Gastroesophageal sphincter (tissue), 4 donors: ENCODE data around the gene ANG. TPM values are rescaled to one million over a fixed set of nuclear protein-coding genes. Genes with fewer than 3 reads are reported as not detected.
A peak's percentile ranks its signal among the peaks of the same experiment; 100 is the strongest.

Source experiments
- ATAC-seq: fragments of 150-250 bp; one replicate; pipeline ENCODE4 v1.9.1; 2016; ENCODE audit warnings: mild to moderate bottlenecking, moderate library complexity
- H3K27ac ChIP-seq, 4 donors: fragments of 200-600 bp; sonication (generic) in 3 of 4; 1 replicate in 3 of 4; 2 replicates in 1 of 4; pipeline ENCODE4 v1.5.1; 2016 to 2019
- H3K27me3 ChIP-seq: fragments of 200-600 bp; sonication (generic); one replicate; pipeline ENCODE4 v1.5.1; 2019
- H3K36me3 ChIP-seq, 2 donors: fragments of 200-600 bp; sonication (generic); one replicate each; pipeline ENCODE4 v1.5.1; 2019; ENCODE audit warnings: control low read depth in 1 of 2
- H3K4me1 ChIP-seq, 3 donors: fragments of 200-600 bp; sonication (generic); 1 replicate in 2 of 3; 2 replicates in 1 of 3; pipeline ENCODE4 v1.5.1; 2016 to 2019; ENCODE audit warnings: control low read depth in 2 of 3
- H3K4me3 ChIP-seq, 2 donors: fragments of 200-600 bp; sonication (generic); one replicate each; pipeline ENCODE4 v1.5.1; 2019; ENCODE audit warnings: mild to moderate bottlenecking in 1 of 2, moderate library complexity in 1 of 2
- H3K9me3 ChIP-seq, 3 donors: fragments of 200-600 bp; sonication (generic); one replicate each; pipeline ENCODE4 v1.5.1; 2017 to 2019; ENCODE audit warnings: control low read depth in 2 of 3
- EP300 ChIP-seq: sonication (generic); formaldehyde crosslinking; IDR thresholded peaks from one replicate; pipeline ENCODE4 v1.6.1; 2017; ENCODE audit warnings: antibody characterized with exemption, mild to moderate bottlenecking
- POLR2A ChIP-seq, 2 donors: fragments of 450-650 bp; IDR thresholded peaks; one replicate each; pipeline ENCODE4 v1.6.1; 2017; ENCODE audit warnings: antibody characterized with exemption in 2 of 2, mild to moderate bottlenecking in 2 of 2, moderate library complexity in 1 of 2
- POLR2AphosphoS5 ChIP-seq: sonication (generic); formaldehyde crosslinking; IDR thresholded peaks from one replicate; pipeline ENCODE4 v1.6.1; 2017; ENCODE audit warnings: antibody characterized with exemption
- WGBS, 2 donors: methylation state at CpG; one replicate each; pipeline ENCODE4 v1.1.5; 2018; ENCODE audit warnings: low coverage in 1 of 2; 5-methylcytosine and 5-hydroxymethylcytosine counted together
- total RNA-seq, 4 donors: library from RNA; depleted of rRNA; stranded (reverse); fragments of >200 nt; gene quantifications; one replicate each; pipeline ENCODE4 v1.1.0, GENCODE V29; 2016
- TF ChIP-seq, protein P1 (sequence below), 4 experiments: fragments of 200-600 bp in 2 of 4; fragments of 450-650 bp in 2 of 4; sonication (generic) in 1 of 4; IDR thresholded peaks; one replicate each; pipeline ENCODE4 v1.5.1; 2017 to 2019; ENCODE audit warnings: antibody characterized with exemption in 4 of 4, mild to moderate bottlenecking in 2 of 4, moderate library complexity in 2 of 4

Gene ANG
- total RNA-seq, 4 donors from 2014 or later: 16.8 to 32.0 (median 25.2) TPM

- Histone ChIP-seq H3K4me3 (peak overlapping the region; percentile 64 to 76), H3K27me3 (no peaks in the 10 kb centered on the region), H3K27ac (peak overlapping the region; percentile 95 to 100 (median 100)), H3K36me3 (no peaks in the 10 kb centered on the region), H3K4me1 (peaks cover 7 to 46% (median 16%) of the 10 kb centered on the region in 3 donors), H3K9me3 (no peaks in the 10 kb centered on the region)
- peak; percentile 87 for ATAC-seq
- TF ChIP-seq, protein P1, sequence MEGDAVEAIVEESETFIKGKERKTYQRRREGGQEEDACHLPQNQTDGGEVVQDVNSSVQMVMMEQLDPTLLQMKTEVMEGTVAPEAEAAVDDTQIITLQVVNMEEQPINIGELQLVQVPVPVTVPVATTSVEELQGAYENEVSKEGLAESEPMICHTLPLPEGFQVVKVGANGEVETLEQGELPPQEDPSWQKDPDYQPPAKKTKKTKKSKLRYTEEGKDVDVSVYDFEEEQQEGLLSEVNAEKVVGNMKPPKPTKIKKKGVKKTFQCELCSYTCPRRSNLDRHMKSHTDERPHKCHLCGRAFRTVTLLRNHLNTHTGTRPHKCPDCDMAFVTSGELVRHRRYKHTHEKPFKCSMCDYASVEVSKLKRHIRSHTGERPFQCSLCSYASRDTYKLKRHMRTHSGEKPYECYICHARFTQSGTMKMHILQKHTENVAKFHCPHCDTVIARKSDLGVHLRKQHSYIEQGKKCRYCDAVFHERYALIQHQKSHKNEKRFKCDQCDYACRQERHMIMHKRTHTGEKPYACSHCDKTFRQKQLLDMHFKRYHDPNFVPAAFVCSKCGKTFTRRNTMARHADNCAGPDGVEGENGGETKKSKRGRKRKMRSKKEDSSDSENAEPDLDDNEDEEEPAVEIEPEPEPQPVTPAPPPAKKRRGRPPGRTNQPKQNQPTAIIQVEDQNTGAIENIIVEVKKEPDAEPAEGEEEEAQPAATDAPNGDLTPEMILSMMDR (IDR thresholded peaks at IDR 0.05): peak in 2 of 4 experiments; percentile 18 to 27
- TF ChIP-seq EP300 (no peak), POLR2AphosphoS5 (peak; percentile 98), POLR2A (IDR thresholded peaks at IDR 0.05) (peak; percentile 91 to 95)
- WGBS, 2 donors: 1% methylated on average over 11 of the region's 40 CpGs; no CpG with 5 or more reads in 1 of the 2 donors
Measured at GRCh38 chr14:20682435-20683124, 6.0 kb upstream of the ANG start.

- no peaks in the 10 kb centered on the region for H3K36me3 ChIP-seq
- peak overlapping the region; percentile 95 to 100 (median 100) for H3K27ac ChIP-seq
- peaks cover 7 to 53% (median 16%) of the 10 kb centered on the region in 3 donors for H3K4me1 ChIP-seq
- no peaks in the 10 kb centered on the region for H3K9me3 ChIP-seq
- WGBS, 2 donors: 0% methylated on average over 12 to 24 of the region's 38 CpGs
- peak; percentile 45 for ATAC-seq
- H3K4me3 ChIP-seq: peak overlapping the region; percentile 64 to 76
- no peak for TF ChIP-seq POLR2AphosphoS5
- no peak for TF ChIP-seq EP300
- TF ChIP-seq POLR2A (IDR thresholded peaks at IDR 0.05): no peak
- H3K27me3 ChIP-seq: no peaks in the 10 kb centered on the region
Measured at GRCh38 chr14:20683125-20683890, 5.3 kb upstream of the ANG start.

DNA sequence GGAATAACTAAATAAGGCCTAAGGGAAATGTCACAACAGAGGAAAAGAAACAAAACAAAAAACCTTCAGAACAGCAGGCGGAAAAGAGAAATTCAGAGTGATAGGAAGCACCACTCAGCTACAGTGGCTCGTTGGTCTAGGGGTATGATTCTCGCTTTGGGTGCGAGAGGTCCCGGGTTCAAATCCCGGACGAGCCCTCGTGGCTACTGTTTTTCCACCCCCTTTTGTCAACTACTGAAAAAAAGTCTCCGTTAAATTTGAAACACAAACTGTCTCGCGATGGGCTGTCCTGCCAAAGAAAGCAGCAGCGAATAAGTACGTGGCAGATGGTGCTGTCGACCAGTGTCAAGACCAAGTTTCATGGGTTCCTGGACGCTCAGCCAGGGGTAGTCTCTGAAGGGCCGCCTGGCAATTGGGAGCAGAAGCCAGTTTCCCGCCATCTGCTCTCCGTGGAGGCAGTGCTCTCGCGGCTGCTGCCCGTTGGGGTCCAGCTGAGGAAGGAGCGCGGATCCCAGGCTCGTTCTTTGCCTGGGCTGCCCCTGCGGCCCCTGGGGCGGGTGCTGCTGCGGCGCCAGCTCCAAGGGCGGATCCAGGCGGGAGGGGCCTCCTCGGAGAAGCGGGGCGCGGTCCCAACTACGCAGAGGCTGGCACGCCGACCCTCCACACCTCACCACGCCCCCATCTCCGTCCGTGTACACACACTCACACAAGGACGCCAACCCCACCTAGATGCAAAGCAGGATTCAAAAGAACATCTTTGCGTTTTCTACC is 4.5 kb upstream of the ANG start, which contains the start of gene RNASE4:
Gene RNASE4, plus strand, starts transcription at position 670 of the 771 bp plus-strand sequence. CDS start 14,812 bp downstream, outside the sequence.
- Histone ChIP-seq H3K27me3 (no peaks in the 10 kb centered on the region), H3K4me1 (peaks cover 7 to 60% (median 16%) of the 10 kb centered on the region in 3 donors), H3K4me3 (peak within 1 kb of the TSS; percentile 64 to 76), H3K9me3 (no peaks in the 10 kb centered on the region), H3K27ac (peak within 1 kb of the TSS; percentile 95 to 100 (median 100)), H3K36me3 (no peaks in the 10 kb centered on the region)
- WGBS, 2 donors: 0 to 1% methylated on average over 11 to 17 of the region's 42 CpGs
- peak; percentile 69 for ATAC-seq
- TF ChIP-seq, protein P1 (IDR thresholded peaks at IDR 0.05): peak in 2 of 4 experiments; percentile 9 to 14
- TF ChIP-seq POLR2A (IDR thresholded peaks at IDR 0.05) (peak; percentile 62 to 75), EP300 (no peak), POLR2AphosphoS5 (peak; percentile 70)

DNA sequence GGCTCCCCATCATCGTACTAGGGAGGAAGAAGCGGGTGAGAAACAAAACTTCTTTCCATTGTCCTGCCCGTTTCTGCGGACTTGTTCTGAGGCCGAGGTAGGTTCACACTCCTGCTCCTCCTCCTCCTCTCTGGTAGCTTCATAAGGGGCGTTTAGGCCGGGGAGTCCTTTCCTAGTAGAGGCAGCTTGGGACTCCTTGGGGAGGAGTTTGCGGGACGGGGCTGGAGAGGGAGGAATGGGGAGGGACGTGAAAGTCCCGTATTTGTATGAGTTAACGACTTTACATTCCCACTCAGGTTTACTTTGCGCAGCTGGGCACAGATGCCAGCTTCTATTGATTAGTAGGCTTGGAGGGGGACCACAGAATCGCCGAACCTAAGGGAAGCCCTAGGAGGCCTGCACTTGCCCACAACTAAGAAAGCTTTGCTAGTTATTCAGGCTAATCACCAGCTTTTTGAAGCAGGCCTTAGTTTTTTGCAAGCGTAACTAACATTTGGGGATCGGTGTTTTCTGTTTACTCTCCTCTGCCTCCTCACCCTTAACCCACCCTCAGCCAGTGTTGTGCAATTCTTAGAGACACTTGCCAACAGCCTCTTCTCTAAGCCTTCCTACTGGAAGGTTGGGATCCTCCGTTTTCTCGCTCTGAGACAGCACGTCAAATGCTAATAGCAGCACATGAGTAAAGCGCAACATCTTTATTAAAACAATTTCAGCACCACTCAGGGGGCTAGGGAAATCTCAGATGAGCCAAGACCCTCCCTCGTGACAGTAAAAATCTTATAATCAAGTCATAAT is 3.7 kb upstream of the ANG start:
- peaks cover 7 to 61% (median 16%) of the 10 kb centered on the region in 3 donors for H3K4me1 ChIP-seq
- no peaks in the 10 kb centered on the region for H3K9me3 ChIP-seq
- TF ChIP-seq POLR2AphosphoS5 (peak; percentile 63), EP300 (no peak)
- no peaks in the 10 kb centered on the region for H3K36me3 ChIP-seq
- H3K27me3 ChIP-seq: no peaks in the 10 kb centered on the region
- peak overlapping the region; percentile 95 to 100 (median 100) for H3K27ac ChIP-seq
- WGBS, 2 donors: 7 to 8% methylated on average over 12 to 13 of the region's 22 CpGs
- H3K4me3 ChIP-seq: peak overlapping the region; percentile 64 to 76
- ATAC-seq: no peak
